HG03565 (cell line): ENCODE results near the gene IL1RAPL2.
"Not testable (repeated sequence)": the region's sequence is repeated elsewhere in the genome, so short reads cannot be mapped to it uniquely, and the experiment has no call there.

Source experiments
- ATAC-seq: cut with Tn5 transposase; IDR thresholded peaks from one replicate; pipeline ENCODE4 v1.9.1; 2021; ENCODE audit warnings: mild to moderate bottlenecking, moderate library complexity; ENCODE audit not compliant: unreplicated experiment

IL1RAPL2 gene

GRCh38 chrX:104669063-104669462 is 103.1 kb downstream of the IL1RAPL2 start:
- ATAC-seq = no peak

- ATAC-seq = no peak
These were observed 104.1 kb downstream of the IL1RAPL2 start for GRCh38 chrX:104670051-104670450.

GRCh38 chrX:104677517-104677916 is 111.5 kb downstream of the IL1RAPL2 start:
- ATAC-seq = not testable (repeated sequence)

- ATAC-seq = no peak
These were observed 113.2 kb downstream of the IL1RAPL2 start for GRCh38 chrX:104679175-104679574.

- ATAC-seq = no peak
These were observed 115.2 kb downstream of the IL1RAPL2 start for GRCh38 chrX:104681214-104681613.

GRCh38 chrX:104684077-104684476 is 118.1 kb downstream of the IL1RAPL2 start:
- ATAC-seq = no peak

- peak; percentile 67 for ATAC-seq
These were observed 129.6 kb downstream of the IL1RAPL2 start for GRCh38 chrX:104695593-104695992.

GRCh38 chrX:104696667-104697066 is 130.7 kb downstream of the IL1RAPL2 start:
- ATAC-seq = no peak

- no peak for ATAC-seq
These were observed 131.3 kb downstream of the IL1RAPL2 start for GRCh38 chrX:104697294-104697693.

GRCh38 chrX:104707042-104707441 is 141.0 kb downstream of the IL1RAPL2 start:
- no peak for ATAC-seq

GRCh38 chrX:104707572-104707971 is 141.6 kb downstream of the IL1RAPL2 start:
- ATAC-seq = no peak

GRCh38 chrX:104712515-104712914 is 146.5 kb downstream of the IL1RAPL2 start:
- no peak for ATAC-seq

GRCh38 chrX:104721854-104722253 is 155.9 kb downstream of the IL1RAPL2 start:
- no peak for ATAC-seq

- ATAC-seq = no peak
These were observed 162.5 kb downstream of the IL1RAPL2 start for GRCh38 chrX:104728456-104728855.

- ATAC-seq = no peak
These were observed 176.4 kb downstream of the IL1RAPL2 start for GRCh38 chrX:104742355-104742754.

- ATAC-seq = no peak
These were observed 179.2 kb downstream of the IL1RAPL2 start for GRCh38 chrX:104745152-104745551.

GRCh38 chrX:104749951-104750610 is 184.1 kb downstream of the IL1RAPL2 start:
- no peak for ATAC-seq

GRCh38 chrX:104762641-104763040 is 196.6 kb downstream of the IL1RAPL2 start:
- ATAC-seq = no peak

GRCh38 chrX:104789784-104790183 is 223.8 kb downstream of the IL1RAPL2 start:
- no peak for ATAC-seq

- no peak for ATAC-seq
These were observed 229.8 kb downstream of the IL1RAPL2 start for GRCh38 chrX:104795804-104796203.

- ATAC-seq = no peak
These were observed 237.2 kb downstream of the IL1RAPL2 start for GRCh38 chrX:104803219-104803618.

- ATAC-seq = no peak
These were observed 240.3 kb downstream of the IL1RAPL2 start for GRCh38 chrX:104806346-104806745.

GRCh38 chrX:104833401-104833800 is 267.4 kb downstream of the IL1RAPL2 start:
- ATAC-seq = no peak
